ENCODE results near the gene GPR137B.
"Not testable (repeated sequence)": the region's sequence is repeated elsewhere in the genome, so short reads cannot be mapped to it uniquely, and the experiment has no call there.

The GPR137B gene

GRCh38 chr1:236161755-236162154 is 19.4 kb downstream of the GPR137B start:
- not testable (repeated sequence) for DNase-seq

DNA sequence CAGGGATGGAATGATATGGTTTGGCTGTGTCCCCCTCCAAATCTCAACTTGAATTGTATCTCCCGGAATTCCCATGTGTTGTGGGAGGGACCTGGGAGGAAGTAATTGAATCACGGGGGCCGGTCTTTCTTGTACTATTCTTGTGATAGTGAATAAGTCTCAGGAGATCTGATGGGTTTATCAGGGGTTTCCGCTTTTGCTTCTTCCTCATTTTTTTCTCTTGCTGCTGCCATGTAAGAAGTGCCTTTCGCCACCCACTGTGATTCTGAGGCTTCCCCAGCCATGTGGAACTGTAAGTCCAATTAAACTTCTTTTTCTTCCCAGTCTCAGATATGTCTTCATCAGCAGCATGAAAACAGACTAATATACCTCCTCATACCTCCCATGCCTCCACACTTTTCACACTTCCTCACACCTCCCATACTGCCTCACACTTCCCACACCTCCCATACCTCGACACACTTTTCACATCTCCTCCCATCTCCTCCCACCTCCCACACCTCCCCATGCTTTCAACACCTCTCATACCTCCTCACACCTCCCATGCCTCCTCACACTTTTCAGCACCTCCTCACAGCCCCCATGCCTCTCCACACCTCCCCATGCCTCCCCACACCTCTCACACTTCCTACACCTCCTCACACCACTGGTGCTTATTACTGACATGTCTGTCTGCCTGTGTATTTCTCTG is 21.3 kb downstream of the GPR137B start:
- DNase-seq, result peak; percentile 12

GRCh38 chr1:236164273-236164672 is 21.9 kb downstream of the GPR137B start:
- no peak for DNase-seq

DNA sequence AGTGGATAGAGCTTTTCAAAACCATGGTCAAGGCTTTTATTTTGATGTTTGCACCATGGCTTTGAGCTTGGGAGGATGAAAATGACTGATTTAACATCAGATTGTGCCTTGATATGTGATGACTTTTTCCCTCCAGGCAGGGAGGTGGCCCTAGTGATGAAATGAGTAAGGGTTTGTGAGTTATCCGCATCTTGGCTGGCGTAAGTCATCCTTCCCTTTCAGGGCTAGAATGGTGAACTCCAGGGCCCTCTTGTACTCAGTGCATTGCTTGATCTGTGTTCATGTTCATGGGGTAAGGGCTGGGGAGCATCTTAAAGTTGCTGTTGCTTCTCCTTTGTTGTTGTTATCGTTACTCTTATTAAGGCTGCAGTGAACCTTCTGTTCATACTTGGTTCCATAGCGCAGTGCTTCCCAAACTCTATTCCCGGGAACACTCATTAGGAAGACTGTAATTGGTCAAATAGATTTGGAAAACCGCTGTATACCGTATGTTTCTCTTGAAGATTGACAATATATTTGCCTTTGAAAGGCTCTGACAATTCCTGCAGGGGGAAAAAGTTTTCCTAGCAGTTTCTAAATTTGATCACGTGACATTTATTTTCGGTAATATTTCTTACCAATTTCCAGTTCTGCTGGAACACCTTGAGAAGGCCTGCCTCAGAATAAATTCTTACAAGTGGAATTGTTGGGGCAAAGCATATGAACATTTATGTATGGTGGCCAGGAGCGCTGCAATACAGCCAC is 23.1 kb downstream of the GPR137B start:
- DNase-seq, result no peak

DNA sequence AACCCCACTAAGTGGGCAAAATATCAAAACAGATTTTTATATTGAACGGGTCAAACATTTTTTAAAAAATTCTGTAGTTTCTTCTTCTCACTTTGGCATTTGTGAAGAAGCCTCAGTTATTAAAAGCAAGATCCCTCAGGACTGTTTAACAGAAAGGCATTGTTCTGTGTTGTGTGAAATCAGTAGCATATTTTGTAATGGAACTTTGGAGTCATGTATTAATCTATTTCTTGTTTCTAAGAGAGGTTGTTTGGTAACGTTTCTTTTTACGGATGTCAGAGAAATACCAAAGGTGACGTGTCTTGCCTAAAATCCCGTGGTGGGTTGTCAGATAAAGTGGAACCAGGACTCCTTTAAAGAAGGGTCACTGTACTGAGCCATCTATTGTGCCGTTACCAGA is 23.7 kb downstream of the GPR137B start:
- DNase-seq, result no peak

DNA sequence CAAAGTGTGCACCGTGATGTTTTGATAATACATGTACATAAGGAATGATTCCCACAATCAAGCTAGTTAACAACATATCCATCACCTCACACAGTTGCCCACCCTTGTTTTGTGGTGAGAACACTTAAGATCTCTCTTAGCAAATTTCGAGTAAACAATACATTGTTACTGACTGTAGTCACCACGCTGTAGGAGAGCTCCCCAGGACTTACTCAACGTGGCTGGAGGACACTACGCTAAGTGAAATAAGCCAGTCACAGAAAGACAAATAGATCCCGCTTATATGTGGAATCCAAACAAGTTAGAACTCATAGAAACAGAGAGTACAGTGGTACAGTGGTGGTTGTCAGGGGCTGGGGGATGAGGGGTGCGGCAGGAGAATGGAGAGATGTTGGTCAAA is 24.8 kb downstream of the GPR137B start:
- DNase-seq, result no peak

DNA sequence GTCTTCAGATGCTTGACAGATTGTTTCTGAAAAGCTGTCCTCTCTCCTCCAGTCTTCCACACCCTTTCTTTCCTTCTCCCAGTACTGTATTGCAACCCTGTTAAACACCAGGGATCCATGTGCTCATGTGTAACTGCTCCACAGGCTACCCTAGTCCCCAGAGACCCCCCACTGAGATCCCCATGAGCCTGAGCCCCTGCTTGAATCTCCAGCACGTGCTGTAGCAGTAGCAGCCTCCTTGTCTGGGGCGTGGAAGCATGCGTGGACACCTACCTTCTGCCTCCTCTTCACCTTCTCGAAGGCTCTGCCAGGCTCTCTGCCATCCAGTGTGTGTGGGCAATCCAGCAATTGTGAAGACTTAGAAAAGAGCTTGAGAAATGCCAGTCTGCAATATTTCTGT is 25.2 kb downstream of the GPR137B start:
- DNase-seq, result no peak

DNA sequence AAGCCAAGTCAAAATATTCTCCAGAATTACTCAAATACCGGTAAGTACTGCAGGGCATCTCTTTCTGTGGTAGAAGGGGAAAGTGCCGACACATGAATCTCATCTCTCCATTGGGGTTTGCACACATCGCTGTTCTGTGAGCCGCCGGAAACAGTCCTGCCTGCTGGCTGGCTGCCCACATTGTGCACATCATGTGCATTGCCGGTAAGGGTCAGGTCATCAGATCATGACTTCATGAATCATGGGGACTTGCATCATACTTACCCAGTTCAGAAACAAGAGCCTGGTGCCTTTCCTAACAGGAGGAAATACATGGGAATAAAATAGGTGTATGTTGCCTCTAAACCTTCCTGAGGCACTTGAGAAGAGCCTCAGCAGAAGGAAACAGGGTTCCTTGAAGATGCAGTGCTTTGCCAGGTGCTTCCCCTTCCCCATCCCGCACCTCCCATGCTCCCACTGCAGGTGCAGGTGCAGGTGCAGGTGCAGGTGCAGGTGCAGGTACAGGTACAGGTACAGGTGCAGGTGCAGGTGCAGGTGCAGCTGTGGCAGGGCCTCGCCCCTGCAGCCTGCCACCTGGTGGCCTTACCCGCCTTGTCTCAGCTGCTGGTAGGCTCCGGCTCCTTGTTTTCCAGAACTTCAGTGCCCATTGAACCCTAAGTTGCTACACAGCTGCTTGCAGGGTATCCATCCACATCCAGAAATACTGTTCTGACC is 26.5 kb downstream of the GPR137B start:
- DNase-seq, result peak; percentile 47

DNA sequence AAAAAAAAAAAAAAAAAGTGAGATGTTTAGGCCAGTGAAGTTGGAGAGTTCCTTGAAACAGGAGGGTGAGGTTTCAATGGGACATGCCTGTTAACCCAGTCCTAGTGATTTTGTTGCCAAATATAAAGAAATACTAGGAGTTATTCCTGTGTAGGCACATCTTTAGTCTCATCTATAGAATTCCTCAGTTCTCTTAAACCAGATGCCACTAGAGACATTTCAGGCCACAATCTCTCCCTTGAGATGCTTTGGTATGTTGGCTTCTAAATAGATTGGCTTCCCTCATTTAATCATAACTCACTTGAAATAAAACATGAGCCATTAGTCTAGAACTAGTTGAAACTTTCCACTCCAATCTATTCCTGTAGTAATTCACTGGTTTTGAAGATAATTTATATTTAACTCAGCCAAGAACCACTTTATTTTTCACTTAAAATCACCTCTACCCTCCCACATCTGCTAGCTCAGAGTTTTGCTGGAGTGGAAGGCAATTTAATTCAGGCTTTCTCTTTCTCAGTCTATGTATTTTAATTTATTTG is 29.8 kb downstream of the GPR137B start:
- no peak for DNase-seq

GRCh38 chr1:236173174-236173767 is 30.9 kb downstream of the GPR137B start:
- no peak for DNase-seq

- DNase-seq, result no peak
Observed at GRCh38 chr1:236175642-236176336, 33.5 kb downstream of the GPR137B start.

GRCh38 chr1:236176337-236177336 is 34.3 kb downstream of the GPR137B start:
- no peak for DNase-seq

DNA sequence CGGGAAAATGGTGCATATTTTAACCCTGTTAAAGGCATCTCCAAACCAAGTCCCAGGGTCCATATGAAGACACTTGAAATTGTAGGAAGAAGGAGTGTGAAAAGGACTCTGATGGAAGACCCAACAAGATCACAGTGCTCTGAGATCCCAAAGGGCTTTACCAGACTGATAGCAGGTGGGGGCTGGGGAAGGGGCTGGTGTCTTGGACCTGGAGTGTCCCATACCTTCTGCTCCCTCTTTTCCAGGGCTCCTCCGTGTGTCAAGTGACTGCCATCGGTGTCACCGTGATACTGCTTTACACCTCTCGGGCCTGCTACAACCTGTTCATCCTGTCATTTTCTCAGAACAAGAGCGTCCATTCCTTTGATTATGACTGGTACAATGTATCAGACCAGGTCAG is 37.3 kb downstream of the GPR137B start:
- no peak for DNase-seq

DNA sequence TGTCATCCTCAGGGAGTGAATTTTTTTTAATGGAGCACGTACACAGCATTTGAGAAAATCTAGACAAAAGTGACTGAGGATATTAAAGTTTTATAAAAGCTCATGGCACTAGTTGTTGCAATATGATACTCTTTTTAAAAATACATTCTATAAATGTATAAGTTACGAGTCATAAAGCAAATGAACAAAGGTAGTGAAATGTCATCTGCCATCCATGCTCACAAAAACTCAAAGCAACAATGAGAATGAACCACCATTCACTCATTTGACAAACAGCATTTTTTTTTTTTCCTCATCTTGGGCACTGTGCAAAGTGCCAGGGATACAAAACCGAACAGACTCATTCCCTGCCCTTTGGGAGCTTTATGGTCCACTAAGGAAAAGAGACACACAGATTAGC is 38.7 kb downstream of the GPR137B start:
- DNase-seq, result no peak

DNA sequence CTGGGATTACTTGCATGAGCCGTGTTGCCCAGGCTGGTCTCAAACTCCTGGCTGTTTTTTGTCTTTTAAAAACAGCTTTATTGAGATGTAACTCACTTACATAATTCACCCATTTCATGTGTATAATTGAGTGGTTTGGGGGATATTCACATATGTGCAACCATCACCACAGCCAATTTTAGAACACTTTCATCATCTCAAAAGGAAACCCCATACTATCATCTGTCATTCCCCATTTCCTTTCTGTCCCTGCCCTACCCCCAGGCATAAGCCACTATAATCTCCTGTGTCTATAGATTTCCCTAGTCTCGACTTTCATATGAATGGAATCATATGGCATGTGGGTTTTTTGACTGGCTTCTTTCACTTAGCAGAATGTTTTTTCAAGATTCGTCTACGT is 43.3 kb downstream of the GPR137B start:
- DNase-seq, result no peak

DNA sequence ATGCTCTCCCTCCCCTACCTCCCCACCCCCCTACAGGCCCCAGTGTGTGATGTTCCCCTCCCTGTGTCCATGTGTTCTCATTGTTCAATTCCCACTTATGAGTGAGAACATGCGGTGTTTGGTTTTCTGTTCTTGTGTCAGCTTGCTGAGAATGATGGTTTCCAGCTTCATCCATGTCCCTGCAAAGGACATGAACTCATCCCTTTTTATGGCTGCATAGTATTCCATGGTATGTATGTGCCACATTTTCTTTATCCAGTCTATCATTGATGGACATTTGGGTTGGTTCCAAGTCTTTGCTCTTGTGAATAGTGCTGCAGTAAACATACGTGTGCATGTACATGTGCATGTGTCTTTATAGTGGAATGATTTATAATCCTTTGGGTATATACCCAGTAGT is 44.1 kb downstream of the GPR137B start:
- DNase-seq, result not testable (repeated sequence)

DNA sequence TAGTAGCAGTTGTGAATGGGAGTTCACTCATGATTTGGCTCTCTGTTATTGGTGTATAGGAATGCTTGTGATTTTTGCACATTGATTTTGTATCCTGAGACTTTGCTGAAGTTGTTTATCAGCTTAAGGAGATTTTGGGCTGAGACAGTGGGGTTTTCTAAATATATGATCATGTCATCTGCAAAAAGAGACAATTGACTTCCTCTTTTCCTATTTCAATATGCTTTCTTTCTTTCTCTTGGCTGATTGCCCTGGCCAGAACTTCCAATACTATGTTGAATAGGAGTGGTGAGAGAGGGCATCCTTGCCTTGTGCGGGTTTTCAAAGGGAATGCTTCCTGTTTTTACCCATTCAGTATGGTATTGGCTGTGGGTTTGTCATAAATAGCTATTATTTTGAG is 45.7 kb downstream of the GPR137B start:
- DNase-seq, result not testable (repeated sequence)

- DNase-seq, result no peak
Observed at GRCh38 chr1:236193184-236193583, 50.8 kb downstream of the GPR137B start.

GRCh38 chr1:236200925-236201324 is 58.6 kb downstream of the GPR137B start:
- DNase-seq, result no peak

DNA sequence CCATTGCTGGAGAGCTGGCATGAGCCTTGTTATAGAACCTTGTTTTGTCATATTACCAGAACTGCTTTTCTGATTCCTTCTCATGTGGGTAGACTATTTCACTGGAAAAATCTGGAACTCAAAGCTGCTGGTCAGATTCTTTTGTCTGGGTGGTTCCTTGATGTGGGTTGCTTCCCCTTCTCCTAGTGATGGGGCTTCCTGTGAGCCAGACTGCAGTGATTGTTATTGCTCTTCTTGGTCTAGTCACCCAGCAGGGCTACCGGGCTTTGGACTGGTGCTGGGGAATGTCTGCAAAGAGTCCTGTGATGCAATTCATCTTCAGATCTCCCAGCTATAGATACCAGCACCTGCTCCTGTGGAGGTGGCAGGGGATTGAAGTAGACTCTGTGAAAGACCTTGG is 59.4 kb downstream of the GPR137B start:
- no peak for DNase-seq

DNA sequence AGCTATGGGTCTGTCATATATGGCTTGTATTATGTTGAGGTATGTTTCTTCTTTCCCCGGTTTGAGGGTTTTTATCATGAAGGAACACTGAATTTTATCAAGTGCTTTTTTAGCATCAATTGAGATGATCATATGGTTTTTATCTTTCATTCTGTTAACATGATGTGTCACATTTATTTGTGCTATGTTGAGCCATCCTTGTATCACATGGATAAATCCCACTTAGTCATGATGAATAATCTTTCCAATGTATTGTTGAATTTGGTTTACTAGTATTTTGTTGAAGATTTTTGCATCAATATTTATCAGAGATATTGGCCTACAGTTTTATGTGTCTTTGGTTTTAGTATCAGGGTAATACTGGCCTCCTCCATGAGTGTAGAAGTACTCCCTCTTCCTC is 61.7 kb downstream of the GPR137B start:
- DNase-seq, result no peak
